GM18951 (cell line): Measurements from ENCODE around the gene KCNJ3.

Source experiments
- POLR2A ChIP-seq: IDR thresholded peaks from 4 replicates; pipeline ENCODE4 v1.6.1; 2011; ENCODE audit warnings: mild to moderate bottlenecking; ENCODE audit not compliant: insufficient read length, insufficient read depth; ENCODE audit errors: extremely low read depth
- in situ Hi-C: fragments of 300-500 bp; cut with MboI; formaldehyde crosslinking; loops from one replicate; pipeline ENCODE4 v1.12.0; 2022; ENCODE audit warnings: low sequenced_read_pairs, mixed read lengths, inconsistent platforms; ENCODE audit not compliant: unreplicated experiment

KCNJ3 gene, protein sequence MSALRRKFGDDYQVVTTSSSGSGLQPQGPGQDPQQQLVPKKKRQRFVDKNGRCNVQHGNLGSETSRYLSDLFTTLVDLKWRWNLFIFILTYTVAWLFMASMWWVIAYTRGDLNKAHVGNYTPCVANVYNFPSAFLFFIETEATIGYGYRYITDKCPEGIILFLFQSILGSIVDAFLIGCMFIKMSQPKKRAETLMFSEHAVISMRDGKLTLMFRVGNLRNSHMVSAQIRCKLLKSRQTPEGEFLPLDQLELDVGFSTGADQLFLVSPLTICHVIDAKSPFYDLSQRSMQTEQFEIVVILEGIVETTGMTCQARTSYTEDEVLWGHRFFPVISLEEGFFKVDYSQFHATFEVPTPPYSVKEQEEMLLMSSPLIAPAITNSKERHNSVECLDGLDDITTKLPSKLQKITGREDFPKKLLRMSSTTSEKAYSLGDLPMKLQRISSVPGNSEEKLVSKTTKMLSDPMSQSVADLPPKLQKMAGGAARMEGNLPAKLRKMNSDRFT

DNA sequence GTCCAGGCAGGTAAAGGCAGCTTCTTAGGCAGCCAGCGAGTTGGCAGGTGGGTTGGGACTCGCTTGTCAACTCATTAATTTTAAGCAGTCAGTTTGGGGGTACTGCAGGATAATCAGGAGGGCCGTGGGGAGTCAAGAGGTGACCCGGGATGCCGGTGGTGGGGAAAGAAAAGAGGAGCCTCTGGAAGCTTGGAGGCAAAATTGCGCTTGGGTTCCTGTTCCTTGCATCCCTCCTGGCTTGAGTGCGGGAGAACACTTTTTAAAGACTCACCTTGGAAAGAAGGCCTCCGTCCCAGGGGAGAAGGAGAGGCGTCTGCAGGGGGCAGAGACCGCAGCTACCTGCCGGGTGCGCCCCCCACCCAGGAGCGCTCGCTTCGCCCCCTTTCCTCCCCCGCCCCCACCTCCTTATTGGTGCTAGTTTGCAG is at the start of gene KCNJ3:
TSS of gene KCNJ3 (plus strand) at position 400 of the 425 bp plus-strand sequence. CDS start 81 bp downstream, outside the sequence.
- in situ Hi-C loops, result no loop called here

DNA sequence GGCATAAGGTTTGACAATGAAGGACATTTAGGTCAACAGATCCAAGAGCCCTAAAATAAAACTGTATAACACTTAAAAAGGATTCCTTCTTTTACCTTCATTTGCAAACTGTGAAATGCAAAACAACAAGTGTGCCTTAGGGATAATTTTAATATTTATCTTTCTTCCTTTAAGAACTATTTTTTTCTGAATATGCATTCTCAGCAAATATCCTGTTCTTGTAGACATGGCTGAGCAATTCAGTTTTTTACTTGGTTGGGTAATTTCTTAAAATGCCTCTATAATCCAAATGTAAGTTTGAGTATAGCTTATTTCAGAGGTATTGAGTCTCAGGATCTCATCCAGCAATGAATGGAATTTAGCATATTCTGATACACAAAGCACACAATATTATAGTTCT is 43.0 kb upstream of the KCNJ3 start:
- in situ Hi-C loops, result no loop called here
- TF ChIP-seq POLR2A, result no peak

More for the DNA sequence above, at the start of gene KCNJ3:
- no peak for TF ChIP-seq POLR2A

DNA sequence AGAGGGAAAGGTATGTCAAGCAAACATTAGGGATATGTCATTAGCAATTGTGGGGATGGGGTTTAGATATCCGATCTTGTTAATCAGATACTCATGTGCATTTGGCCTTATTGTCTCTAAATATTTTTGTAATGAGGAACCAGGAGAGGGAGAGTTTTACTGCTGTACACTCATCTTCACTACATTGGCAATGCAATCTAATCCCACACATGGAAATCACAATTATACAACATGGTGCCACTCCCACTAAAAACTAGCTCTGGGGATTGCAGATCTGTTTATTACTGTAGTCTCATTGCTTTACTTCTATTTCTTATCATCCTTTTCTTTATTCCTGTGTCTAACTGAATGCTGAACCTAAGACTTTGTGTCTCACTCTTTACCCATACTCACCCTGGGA is 39.6 kb upstream of the KCNJ3 start:
- in situ Hi-C loops, result no loop called here
- no peak for TF ChIP-seq POLR2A

DNA sequence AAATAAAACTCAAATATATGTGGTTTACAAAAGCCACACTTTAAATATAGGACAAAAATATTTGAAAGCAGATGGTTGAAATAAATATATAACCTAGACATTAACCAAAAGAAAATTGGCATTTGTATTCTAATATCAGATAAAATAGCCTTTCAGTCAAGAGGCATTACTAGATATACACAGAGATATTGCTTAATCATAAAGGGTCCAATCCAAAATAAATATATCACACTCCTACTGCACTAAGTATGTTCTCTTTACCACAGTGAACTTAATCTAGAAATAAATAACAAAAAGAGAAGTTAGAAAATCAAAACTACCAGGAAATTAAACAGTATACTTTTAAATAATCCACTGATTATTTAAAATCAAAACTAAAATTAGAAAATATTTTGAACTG is 34.2 kb upstream of the KCNJ3 start:
- in situ Hi-C loops, result no loop called here
- TF ChIP-seq POLR2A, result no peak

DNA sequence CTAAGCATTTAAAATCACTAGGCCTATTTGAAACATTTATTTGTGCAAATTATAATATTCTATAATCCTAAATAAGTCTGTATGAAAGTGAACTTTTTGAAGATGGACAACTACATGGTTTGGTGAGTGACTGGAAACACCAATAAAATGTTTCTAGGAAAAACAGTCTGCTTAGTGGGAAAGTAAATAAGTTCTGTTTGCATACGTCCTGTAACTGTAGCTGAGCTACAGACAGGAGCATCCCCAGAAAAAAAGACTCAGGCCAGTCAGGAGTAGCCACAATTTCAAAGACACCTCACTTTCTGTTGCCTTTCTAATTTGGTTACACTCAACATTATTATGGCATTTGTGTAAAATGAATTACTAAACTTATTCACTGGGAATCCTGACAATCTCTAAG is 28.4 kb upstream of the KCNJ3 start:
- in situ Hi-C loops, result no loop called here
- no peak for TF ChIP-seq POLR2A

DNA sequence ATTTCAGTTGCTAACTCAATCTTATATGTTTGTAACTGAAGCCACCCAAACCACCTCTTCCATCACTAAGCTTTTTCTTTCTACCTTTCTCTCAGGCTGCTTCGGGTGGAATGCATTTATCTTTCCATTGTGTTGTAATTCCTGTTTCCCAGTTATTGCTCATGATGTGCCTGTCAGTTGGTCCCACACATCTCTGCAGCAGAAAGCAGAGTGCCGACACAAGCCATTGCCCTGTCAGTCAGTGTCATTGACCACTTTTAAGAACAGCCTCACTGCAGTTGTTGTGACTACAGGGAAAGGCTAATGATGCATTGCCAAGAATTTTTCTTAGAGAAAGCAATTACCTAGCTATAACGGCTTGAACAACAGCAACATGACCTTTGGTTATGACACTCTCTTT is 24.8 kb upstream of the KCNJ3 start:
- in situ Hi-C loops, result no loop called here
- no peak for TF ChIP-seq POLR2A

DNA sequence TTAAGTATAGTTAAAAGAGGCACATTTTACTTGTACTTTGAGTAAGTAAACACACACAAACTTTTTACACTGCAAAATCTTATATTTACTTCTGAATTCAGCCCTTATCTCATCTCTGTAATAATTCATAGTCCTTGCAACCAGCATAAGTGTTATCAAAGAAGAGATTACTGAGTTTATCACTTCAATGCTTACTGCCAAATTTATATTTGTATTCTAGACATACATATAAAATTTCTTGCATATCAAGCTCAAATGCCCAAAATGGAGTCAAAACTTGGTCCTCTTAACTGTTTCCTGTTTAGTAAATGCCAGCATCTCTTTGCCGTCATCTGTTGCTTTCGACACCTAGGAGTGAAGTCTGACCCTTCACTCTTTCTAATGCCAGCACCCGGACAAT is 21.1 kb upstream of the KCNJ3 start:
- no peak for TF ChIP-seq POLR2A
- in situ Hi-C loops, result no loop called here

DNA sequence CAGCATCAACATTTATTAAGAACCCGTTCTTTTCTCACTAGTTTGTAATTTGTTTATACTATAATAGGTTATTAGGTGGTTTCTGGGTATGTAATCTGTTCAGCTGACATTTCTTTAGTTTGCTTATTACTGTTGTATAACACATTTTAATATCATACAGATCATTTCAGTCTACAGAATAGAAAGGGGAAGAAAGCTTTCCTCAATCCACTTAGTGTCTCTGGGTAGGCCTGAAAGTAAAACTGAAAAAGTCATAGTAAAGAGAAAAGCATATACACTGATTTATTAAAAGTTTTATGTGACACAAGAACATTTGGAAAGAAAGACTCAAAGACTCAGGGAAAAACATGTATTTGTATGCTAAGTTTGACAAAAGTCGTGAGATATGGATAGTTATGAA is 16.8 kb upstream of the KCNJ3 start:
- TF ChIP-seq POLR2A, result no peak
- in situ Hi-C loops, result no loop called here

DNA sequence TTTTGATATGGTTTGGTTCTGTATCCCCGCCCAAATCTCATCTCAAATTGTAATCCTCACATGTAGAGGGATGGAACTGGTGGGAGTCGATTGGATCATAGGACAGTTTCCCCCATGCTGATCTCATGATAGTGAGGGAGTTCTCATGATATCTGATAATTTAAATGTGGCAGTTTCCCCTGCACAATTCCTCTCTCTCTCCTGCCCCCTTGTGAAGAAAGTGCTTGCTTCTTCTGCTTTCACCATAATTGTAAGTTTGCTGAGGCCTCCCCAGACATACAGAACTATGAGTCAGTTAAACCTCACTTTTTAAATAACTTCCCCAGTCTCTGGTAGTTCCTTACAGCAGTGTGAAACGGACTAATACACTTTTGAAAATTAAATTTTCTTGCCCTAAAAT is 12.3 kb upstream of the KCNJ3 start:
- in situ Hi-C loops, result no loop called here

DNA sequence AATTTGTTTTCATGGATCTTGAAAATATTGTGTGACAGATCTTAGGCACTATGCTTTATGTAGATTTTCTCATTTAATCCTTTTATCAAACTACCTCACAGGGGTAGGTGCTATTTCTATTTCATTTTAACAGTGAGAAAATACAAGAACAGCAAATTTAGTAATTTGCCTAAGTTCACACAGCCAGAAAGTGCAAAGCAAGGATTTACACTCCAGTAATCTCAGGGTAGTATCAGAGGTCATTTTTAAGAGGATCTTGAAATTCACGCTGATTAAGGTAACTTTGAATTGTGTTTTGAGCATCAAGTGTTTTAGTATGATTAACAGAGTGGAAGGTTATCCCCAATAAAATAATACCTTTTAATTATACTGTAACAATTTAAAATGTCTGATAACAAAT is 10.1 kb upstream of the KCNJ3 start:
- in situ Hi-C loops, result no loop called here
- no peak for TF ChIP-seq POLR2A

More for the DNA sequence above, 12.3 kb upstream of the KCNJ3 start:
- no peak for TF ChIP-seq POLR2A

DNA sequence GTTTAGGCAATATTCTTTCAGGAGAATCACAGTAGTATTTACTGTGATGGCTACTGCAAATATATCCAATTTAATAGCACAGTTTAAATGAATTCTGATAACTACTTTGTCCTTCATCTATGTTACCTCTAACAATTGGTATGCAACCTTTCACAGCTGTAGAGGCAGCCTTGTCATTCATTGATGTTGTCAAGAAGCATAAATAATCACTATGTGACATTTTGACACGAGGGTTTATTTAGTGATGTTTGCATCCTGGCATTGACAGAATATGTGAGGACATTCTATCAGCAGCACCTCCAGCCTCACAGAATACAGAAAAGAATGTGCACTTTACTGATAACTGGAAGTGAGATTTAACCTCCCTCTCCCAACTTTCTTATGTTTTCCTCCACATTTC is 9.3 kb upstream of the KCNJ3 start:
- in situ Hi-C loops, result no loop called here

DNA sequence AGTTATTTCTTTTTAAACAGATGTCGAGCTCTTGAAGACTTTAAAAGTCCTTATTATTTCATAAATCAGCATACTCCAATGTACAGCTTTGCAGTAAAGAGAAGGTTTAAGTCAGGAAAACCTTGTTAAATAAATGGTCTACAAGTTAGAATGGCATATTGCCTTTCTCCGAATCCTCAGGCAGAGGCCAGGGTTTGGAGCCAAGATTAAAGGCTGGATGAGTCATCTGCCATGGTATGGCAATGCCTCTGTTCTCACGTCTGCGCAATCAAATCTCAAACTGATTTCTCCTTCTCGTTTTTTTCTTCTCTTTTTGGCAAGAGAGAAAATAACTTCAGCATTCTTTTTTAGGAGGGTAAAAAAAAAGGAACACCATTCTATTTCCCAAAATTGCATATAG is 5.6 kb upstream of the KCNJ3 start:
- in situ Hi-C loops, result no loop called here
- no peak for TF ChIP-seq POLR2A

More for the DNA sequence above, 9.3 kb upstream of the KCNJ3 start:
- TF ChIP-seq POLR2A, result no peak

DNA sequence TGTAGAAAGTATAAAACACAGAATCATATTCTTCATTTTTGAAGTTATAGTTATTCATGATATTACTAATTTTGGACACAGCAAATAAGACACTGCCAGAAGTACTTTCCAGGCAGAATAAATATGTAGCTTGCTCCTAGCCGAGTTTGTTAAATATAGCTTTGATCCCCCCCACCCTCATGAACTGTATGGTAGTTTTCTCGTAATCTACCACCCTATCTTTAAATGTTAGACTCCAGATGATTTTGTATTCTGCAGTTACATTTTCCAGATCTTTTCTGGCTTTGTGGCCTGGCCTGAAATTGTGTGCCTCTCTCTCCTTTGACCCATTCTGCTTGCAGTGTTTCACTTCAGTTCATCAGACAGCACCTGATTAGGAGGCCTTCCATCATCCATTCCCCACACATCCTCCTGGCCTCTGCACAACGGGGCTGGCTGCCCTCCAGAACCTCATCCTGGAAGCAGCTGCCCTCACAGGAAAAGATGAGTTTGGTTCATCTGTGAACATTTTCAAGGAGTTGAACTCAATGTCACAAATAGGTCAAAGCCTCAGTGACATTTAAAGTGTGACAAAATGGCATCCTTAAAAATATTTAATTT is 4.7 kb upstream of the KCNJ3 start:
- in situ Hi-C loops, result no loop called here

DNA sequence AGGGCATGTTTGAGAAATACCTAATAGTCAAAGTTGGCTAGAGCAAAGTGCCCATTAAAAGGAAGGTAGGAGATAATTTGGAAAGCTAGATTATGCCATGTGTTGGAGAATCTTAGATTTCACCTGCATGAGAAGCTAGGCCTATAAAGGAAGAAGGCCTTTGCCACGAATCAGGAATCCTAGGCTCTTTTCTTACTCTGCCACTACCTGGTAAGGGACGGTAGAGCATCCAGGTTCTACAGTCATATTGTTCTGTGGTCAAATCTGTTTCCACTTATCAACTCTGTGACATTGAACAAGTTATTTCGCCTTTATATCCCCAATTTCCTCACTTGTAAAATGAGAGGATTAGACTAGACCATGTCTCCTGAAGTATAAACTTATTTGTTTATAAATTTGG is 3.6 kb upstream of the KCNJ3 start:
- in situ Hi-C loops, result no loop called here
- no peak for TF ChIP-seq POLR2A

More for the DNA sequence above, 4.7 kb upstream of the KCNJ3 start:
- no peak for TF ChIP-seq POLR2A

DNA sequence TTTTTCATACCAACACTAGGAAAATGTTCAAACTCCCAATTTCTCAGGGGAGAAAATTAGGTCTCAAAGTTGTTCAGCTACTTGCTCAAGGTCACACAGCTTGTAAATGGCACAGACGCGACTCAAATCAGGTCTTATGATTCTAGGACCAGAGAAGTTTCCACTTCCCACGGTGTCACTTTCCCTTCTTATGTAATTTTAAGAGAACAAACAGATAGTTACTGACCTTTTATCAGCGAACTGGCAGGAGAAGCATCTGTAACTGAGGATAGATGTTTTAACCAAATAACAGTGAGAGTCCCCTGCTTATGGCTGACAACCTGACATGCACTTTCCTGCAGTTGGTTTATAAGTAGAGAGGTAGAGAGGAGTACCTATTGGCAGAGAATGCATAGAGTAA is 2.1 kb upstream of the KCNJ3 start:
- TF ChIP-seq POLR2A, result no peak
- in situ Hi-C loops, result no loop called here
